Measurements from ENCODE around the gene UBE3C. TPM values are rescaled to one million over a fixed set of nuclear protein-coding genes. Genes with fewer than 3 reads are reported as not detected.

UBE3C gene
- total RNA-seq, 1 donor: 95.9 TPM

DNA sequence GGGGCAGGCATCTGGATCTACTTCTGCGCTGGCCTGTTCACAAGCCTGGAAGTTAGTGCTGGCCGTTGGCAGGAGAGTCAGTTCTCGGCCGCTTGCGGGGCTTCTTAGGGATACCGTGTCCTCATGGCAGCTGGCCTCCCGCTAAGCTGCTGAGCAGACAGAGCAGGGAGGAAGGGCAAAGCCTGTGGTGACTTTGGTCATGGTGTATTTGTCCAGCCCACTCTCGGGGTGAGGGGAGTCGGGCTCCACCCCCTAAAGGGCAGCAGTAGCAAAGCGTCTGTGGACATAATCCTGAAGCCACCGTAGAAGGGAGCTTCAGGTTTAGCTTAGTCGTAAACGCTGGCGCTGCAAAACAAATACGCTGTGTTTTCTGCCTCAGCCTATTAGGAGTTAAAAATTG lies 12.2 kb downstream of the UBE3C start:
- Histone ChIP-seq H2AFZ (ENCODE audit: low read length) (peak overlapping the region; percentile 30), H4K20me1 (ENCODE audit: insufficient read depth, low read length) (peaks cover 69% of the 10 kb centered on the region), H3K4me2 (ENCODE audit: insufficient read depth, low read length) (peak overlapping the region; percentile 2), H3K36me3 (ENCODE audit: insufficient read depth, low read length) (no peaks in the 10 kb centered on the region), H3K4me1 (ENCODE audit: insufficient read depth, low read length) (no peaks in the 10 kb centered on the region), H3K79me2 (ENCODE audit: insufficient read depth, low read length) (peaks cover 100% of the 10 kb centered on the region), H3K4me3 (ENCODE audit: insufficient read depth, low read length) (no peak overlapping the region), H3K27me3 (ENCODE audit: insufficient read depth, low read length) (no peaks in the 10 kb centered on the region), H3K27ac (ENCODE audit: low read depth, low read length) (no peak overlapping the region), H3K9me3 (ENCODE audit: low read depth, low read length) (no peaks in the 10 kb centered on the region)
- TF ChIP-seq, protein P1, sequence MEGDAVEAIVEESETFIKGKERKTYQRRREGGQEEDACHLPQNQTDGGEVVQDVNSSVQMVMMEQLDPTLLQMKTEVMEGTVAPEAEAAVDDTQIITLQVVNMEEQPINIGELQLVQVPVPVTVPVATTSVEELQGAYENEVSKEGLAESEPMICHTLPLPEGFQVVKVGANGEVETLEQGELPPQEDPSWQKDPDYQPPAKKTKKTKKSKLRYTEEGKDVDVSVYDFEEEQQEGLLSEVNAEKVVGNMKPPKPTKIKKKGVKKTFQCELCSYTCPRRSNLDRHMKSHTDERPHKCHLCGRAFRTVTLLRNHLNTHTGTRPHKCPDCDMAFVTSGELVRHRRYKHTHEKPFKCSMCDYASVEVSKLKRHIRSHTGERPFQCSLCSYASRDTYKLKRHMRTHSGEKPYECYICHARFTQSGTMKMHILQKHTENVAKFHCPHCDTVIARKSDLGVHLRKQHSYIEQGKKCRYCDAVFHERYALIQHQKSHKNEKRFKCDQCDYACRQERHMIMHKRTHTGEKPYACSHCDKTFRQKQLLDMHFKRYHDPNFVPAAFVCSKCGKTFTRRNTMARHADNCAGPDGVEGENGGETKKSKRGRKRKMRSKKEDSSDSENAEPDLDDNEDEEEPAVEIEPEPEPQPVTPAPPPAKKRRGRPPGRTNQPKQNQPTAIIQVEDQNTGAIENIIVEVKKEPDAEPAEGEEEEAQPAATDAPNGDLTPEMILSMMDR (IDR thresholded peaks at IDR 0.05; ENCODE audit: extremely low read depth, low read depth, low read length): no peak
- peak; percentile 87 for DNase-seq (ENCODE audit: insufficient read length, low spot score, missing footprints)

DNA sequence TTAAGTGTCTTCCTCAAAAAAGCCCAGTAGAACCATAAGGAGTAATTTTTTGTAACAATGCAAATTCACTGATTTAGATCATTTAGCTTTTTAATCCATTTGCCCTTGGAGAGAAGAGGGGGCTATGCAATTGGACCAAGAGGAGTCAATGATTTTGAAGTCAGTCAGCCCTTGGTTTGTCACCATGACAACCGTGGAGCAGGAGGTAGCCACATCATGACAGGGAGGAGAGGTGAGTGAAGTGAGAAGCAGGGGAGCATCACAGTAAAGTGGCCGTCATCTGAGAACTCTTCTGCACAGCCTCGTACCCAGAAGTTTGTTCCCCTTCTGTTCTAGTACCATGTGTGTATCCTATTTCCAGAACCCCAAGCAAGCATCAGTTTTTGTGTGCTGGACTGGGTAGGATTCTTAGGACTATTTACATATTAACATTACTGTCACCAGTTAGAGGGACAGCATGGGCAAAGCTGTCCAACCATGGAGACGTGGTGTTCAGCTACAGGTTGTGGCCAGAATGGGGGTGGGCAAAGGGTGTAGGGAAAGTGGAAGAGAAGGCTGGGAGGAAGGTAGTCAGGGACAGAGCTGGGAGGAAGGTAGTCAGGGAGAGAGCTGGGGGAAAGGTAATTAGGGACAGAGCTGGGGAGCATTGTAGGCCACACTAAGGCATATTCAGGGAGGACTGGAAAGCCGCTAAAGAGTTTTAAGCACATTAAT lies 13.1 kb downstream of the UBE3C start:
- H3K27me3 ChIP-seq (ENCODE audit: insufficient read depth, low read length): no peaks in the 10 kb centered on the region
- DNase-seq (ENCODE audit: insufficient read length, low spot score, missing footprints): peak; percentile 35
- H3K27ac ChIP-seq (ENCODE audit: low read depth, low read length): no peak overlapping the region
- H3K9me3 ChIP-seq (ENCODE audit: low read depth, low read length): no peaks in the 10 kb centered on the region
- H3K4me2 ChIP-seq (ENCODE audit: insufficient read depth, low read length): no peak overlapping the region
- H4K20me1 ChIP-seq (ENCODE audit: insufficient read depth, low read length): peaks cover 66% of the 10 kb centered on the region
- no peak overlapping the region for H3K4me3 ChIP-seq (ENCODE audit: insufficient read depth, low read length)
- no peaks in the 10 kb centered on the region for H3K4me1 ChIP-seq (ENCODE audit: insufficient read depth, low read length)
- no peaks in the 10 kb centered on the region for H3K36me3 ChIP-seq (ENCODE audit: insufficient read depth, low read length)
- no peak overlapping the region for H2AFZ ChIP-seq (ENCODE audit: low read length)
- peaks cover 100% of the 10 kb centered on the region for H3K79me2 ChIP-seq (ENCODE audit: insufficient read depth, low read length)
- TF ChIP-seq, protein P1 (IDR thresholded peaks at IDR 0.05; ENCODE audit: extremely low read depth, low read depth, low read length): no peak

DNA sequence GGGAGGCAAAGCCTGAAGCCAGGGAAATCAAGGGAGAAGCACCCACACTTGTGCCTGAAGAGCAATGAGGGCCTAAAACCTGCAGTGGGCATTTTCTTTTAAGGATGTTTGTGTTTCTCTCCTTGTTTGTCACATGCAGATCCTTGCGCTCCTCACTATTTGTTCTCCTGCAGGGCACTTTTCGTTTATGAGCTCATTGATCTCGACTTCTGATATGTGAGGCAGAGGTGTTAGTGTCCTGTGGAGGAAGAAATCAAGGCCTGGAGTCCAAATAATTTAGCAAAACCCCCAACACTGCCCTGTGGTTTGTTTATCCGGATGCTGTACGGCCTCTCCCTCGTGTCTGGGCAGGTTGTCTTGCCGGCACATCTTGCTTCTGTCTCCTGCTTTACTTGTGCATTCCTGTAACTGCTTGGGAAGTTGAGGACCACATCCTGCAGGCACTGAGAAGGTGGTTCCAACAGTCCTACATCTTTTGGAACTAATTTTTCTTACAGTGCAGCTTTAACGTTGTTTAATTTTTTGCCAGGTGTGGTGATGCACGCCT lies 13.7 kb downstream of the UBE3C start:
- TF ChIP-seq, protein P1 (IDR thresholded peaks at IDR 0.05; ENCODE audit: extremely low read depth, low read depth, low read length): no peak

DNA sequence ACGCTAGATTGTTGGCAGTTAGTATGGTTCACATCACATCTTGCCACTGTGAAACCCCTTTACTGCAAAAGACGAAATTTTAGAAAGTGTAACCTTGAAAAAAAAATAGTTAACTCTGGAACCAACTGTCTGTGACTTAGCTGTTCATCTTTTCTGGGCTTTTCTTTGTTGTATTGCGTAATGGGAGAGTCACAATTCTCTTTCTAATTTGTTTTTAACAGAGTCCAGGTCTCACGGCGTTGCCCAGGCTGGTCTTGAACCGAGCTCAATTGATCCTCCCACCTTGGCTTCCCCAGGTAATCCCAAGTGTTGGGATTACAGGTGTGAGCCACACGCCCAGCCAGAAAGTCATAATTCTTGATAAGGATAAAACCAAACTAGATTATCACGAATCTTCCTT lies 14.5 kb downstream of the UBE3C start:
- no peaks in the 10 kb centered on the region for H3K9me3 ChIP-seq (ENCODE audit: low read depth, low read length)
- no peaks in the 10 kb centered on the region for H3K27me3 ChIP-seq (ENCODE audit: insufficient read depth, low read length)
- no peak overlapping the region for H3K4me2 ChIP-seq (ENCODE audit: insufficient read depth, low read length)
- H3K4me3 ChIP-seq (ENCODE audit: insufficient read depth, low read length): no peak overlapping the region
- H4K20me1 ChIP-seq (ENCODE audit: insufficient read depth, low read length): peaks cover 60% of the 10 kb centered on the region
- TF ChIP-seq, protein P1 (IDR thresholded peaks at IDR 0.05; ENCODE audit: extremely low read depth, low read depth, low read length): no peak
- H3K79me2 ChIP-seq (ENCODE audit: insufficient read depth, low read length): peaks cover 99% of the 10 kb centered on the region
- DNase-seq (ENCODE audit: insufficient read length, low spot score, missing footprints): no peak
- H3K4me1 ChIP-seq (ENCODE audit: insufficient read depth, low read length): peaks cover 4% of the 10 kb centered on the region
- no peak overlapping the region for H3K27ac ChIP-seq (ENCODE audit: low read depth, low read length)
- H3K36me3 ChIP-seq (ENCODE audit: insufficient read depth, low read length): no peaks in the 10 kb centered on the region
- no peak overlapping the region for H2AFZ ChIP-seq (ENCODE audit: low read length)

More for the DNA sequence above, 13.7 kb downstream of the UBE3C start:
- DNase-seq (ENCODE audit: insufficient read length, low spot score, missing footprints): no peak
- no peak overlapping the region for H3K27ac ChIP-seq (ENCODE audit: low read depth, low read length)
- peaks cover 63% of the 10 kb centered on the region for H4K20me1 ChIP-seq (ENCODE audit: insufficient read depth, low read length)
- no peaks in the 10 kb centered on the region for H3K36me3 ChIP-seq (ENCODE audit: insufficient read depth, low read length)
- H3K4me3 ChIP-seq (ENCODE audit: insufficient read depth, low read length): no peak overlapping the region
- H2AFZ ChIP-seq (ENCODE audit: low read length): no peak overlapping the region
- H3K27me3 ChIP-seq (ENCODE audit: insufficient read depth, low read length): no peaks in the 10 kb centered on the region
- H3K4me1 ChIP-seq (ENCODE audit: insufficient read depth, low read length): no peaks in the 10 kb centered on the region
- no peak overlapping the region for H3K4me2 ChIP-seq (ENCODE audit: insufficient read depth, low read length)
- H3K79me2 ChIP-seq (ENCODE audit: insufficient read depth, low read length): peaks cover 100% of the 10 kb centered on the region
- H3K9me3 ChIP-seq (ENCODE audit: low read depth, low read length): no peaks in the 10 kb centered on the region
